GM23338 (cell line): ENCODE measurements around the gene SOWAHB. TPM values are rescaled to one million over a fixed set of nuclear protein-coding genes. Genes with fewer than 3 reads are reported as not detected.

Experiments used
- ATAC-seq: fragments of 200-7000 bp; cut with Tn5 transposase; 3 replicates; pipeline ENCODE4 v1.9.1; 2020
- DNase-seq: peaks from one replicate; pipeline ENCODE4 v3.0.0-alpha.2; 2015; ENCODE audit warnings: low spot score
- H2AFZ ChIP-seq: fragments of 200-600 bp; sonication (generic); 2 replicates; pipeline ENCODE4 v1.8.0; 2016; ENCODE audit warnings: antibody characterized with exemption, mild to moderate bottlenecking, moderate library complexity
- H3F3A ChIP-seq: fragments of 200-600 bp; sonication (generic); replicated peaks from 2 replicates; pipeline ENCODE4 v1.8.0; 2017; ENCODE audit warnings: antibody characterized with exemption, mixed run types, low read depth
- H3K27ac ChIP-seq: fragments of 200-600 bp; sonication (generic); 2 replicates; pipeline ENCODE4 v1.6.1; 2016; ENCODE audit warnings: low read depth
- H3K27me3 ChIP-seq: fragments of 200-600 bp; sonication (generic); 2 replicates; pipeline ENCODE4 v1.8.0; 2016; ENCODE audit warnings: mild to moderate bottlenecking, mixed run types, moderate library complexity; ENCODE audit not compliant: insufficient read depth
- H3K36me3 ChIP-seq: fragments of 200-600 bp; sonication (generic); 2 replicates; pipeline ENCODE4 v1.8.0; 2016; ENCODE audit warnings: mild to moderate bottlenecking; ENCODE audit not compliant: insufficient read depth
- H3K4me1 ChIP-seq: fragments of 200-600 bp; sonication (generic); 2 replicates; pipeline ENCODE4 v1.8.0; 2016; ENCODE audit warnings: mild to moderate bottlenecking, moderate library complexity; ENCODE audit not compliant: insufficient read depth
- H3K4me2 ChIP-seq: fragments of 200-600 bp; sonication (generic); 2 replicates; pipeline ENCODE4 v1.7.1; 2017; ENCODE audit warnings: mixed run types
- H3K4me3 ChIP-seq: fragments of 200-600 bp; sonication (generic); 2 replicates; pipeline ENCODE4 v1.6.1; 2016; ENCODE audit warnings: mixed run types
- H3K79me2 ChIP-seq: fragments of 200-600 bp; sonication (generic); replicated peaks from 2 replicates; pipeline ENCODE4 v1.8.0; 2017; ENCODE audit warnings: mild to moderate bottlenecking; ENCODE audit not compliant: insufficient read depth
- H3K9me2 ChIP-seq: fragments of 200-600 bp; sonication (generic); 2 replicates; pipeline ENCODE4 v1.8.0; 2017; ENCODE audit not compliant: insufficient read depth
- H4K20me1 ChIP-seq: fragments of 200-600 bp; sonication (generic); replicated peaks from 2 replicates; pipeline ENCODE4 v1.8.0; 2017; ENCODE audit warnings: mild to moderate bottlenecking; ENCODE audit not compliant: insufficient read depth
- H3K27ac Mint-ChIP-seq: 2 replicates; pipeline ENCODE4 v1.8.0; 2020; ENCODE audit warnings: inconsistent platforms, mild to moderate bottlenecking, moderate library complexity, mixed read lengths
- H3K27me3 Mint-ChIP-seq: 3 replicates; pipeline ENCODE4 v1.8.0; 2022; ENCODE audit warnings: low read depth, mild to moderate bottlenecking, moderate library complexity, mixed read lengths, inconsistent platforms; ENCODE audit not compliant: insufficient read depth, poor library complexity
- H3K36me3 Mint-ChIP-seq: 3 replicates; pipeline ENCODE4 v1.8.0; 2021; ENCODE audit warnings: low read depth, mild to moderate bottlenecking, inconsistent platforms, moderate library complexity, mixed read lengths
- H3K4me1 Mint-ChIP-seq: 3 replicates; pipeline ENCODE4 v1.8.0; 2020; ENCODE audit warnings: mild to moderate bottlenecking, inconsistent platforms, mixed read lengths
- H3K4me3 Mint-ChIP-seq: 3 replicates; pipeline ENCODE4 v1.8.0; 2021; ENCODE audit warnings: moderate library complexity, mild to moderate bottlenecking, inconsistent platforms, mixed read lengths
- H3K9me3 Mint-ChIP-seq: 3 replicates; pipeline ENCODE4 v1.8.0; 2020; ENCODE audit warnings: moderate library complexity, mild to moderate bottlenecking, inconsistent platforms, mixed read lengths
- CREB1 ChIP-seq: fragments of 250-450 bp; sonication (Bioruptor Pico); IDR thresholded peaks from 2 replicates; pipeline ENCODE4 v1.5.0; 2020; ENCODE audit warnings: low read depth, mild to moderate bottlenecking, moderate library complexity
- CTCF ChIP-seq, 2 experiments: fragments of 200-600 bp in 1 of 2; sonication (generic) in 1 of 2; conservative IDR thresholded peaks; 2 replicates each; pipeline versions ENCODE4 v1.5.1 to v1.6.1; 2016 to 2017; ENCODE audit warnings: antibody characterized with exemption in 2 of 2, low read depth in 2 of 2, mild to moderate bottlenecking in 2 of 2, moderate library complexity in 1 of 2
- ETS1 ChIP-seq: IDR thresholded peaks from 2 replicates; pipeline ENCODE4 v1.6.1; 2016; ENCODE audit warnings: antibody characterized with exemption
- EZH2 ChIP-seq: fragments of 200-600 bp; sonication (generic); IDR thresholded peaks from one replicate; pipeline ENCODE4 v1.8.0; 2017; ENCODE audit warnings: antibody characterized with exemption, mild to moderate bottlenecking, low read depth; ENCODE audit not compliant: unreplicated experiment
- EZH2phosphoT487 ChIP-seq: fragments of 200-600 bp; sonication (generic); IDR thresholded peaks from one replicate; pipeline ENCODE4 v1.8.1; 2018; ENCODE audit warnings: antibody characterized with exemption; ENCODE audit not compliant: unreplicated experiment
- JUNB ChIP-seq: IDR thresholded peaks from one replicate; pipeline ENCODE4 v1.6.1; 2016; ENCODE audit warnings: antibody characterized with exemption; ENCODE audit not compliant: unreplicated experiment
- NANOG ChIP-seq: IDR thresholded peaks from 2 replicates; pipeline ENCODE4 v1.6.1; 2016; ENCODE audit warnings: antibody characterized with exemption, borderline replicate concordance
- POLR2AphosphoS5 ChIP-seq: IDR thresholded peaks from 2 replicates; pipeline ENCODE4 v1.6.1; 2016; ENCODE audit warnings: antibody characterized with exemption, low read depth
- REST ChIP-seq: IDR thresholded peaks from one replicate; pipeline ENCODE4 v1.6.1; 2018; ENCODE audit warnings: antibody characterized with exemption; ENCODE audit not compliant: unreplicated experiment
- STAT1 ChIP-seq: IDR thresholded peaks from one replicate; pipeline ENCODE4 v1.6.1; 2016; ENCODE audit warnings: antibody characterized with exemption; ENCODE audit not compliant: unreplicated experiment
- ZNF114 ChIP-seq: fragments of 250-450 bp; sonication (Bioruptor Pico); IDR thresholded peaks from 2 replicates; pipeline ENCODE4 v1.5.0; 2020; ENCODE audit warnings: mild to moderate bottlenecking, moderate library complexity
- ZNF331 ChIP-seq: fragments of 250-450 bp; sonication (Bioruptor Pico); IDR thresholded peaks from 2 replicates; pipeline ENCODE4 v1.5.0; 2020; ENCODE audit warnings: low read depth, mild to moderate bottlenecking, moderate library complexity
- ZNF462 ChIP-seq: fragments of 250-450 bp; sonication (Bioruptor Pico); IDR thresholded peaks from 2 replicates; pipeline ENCODE4 v1.5.0; 2020; ENCODE audit warnings: mild to moderate bottlenecking, moderate library complexity
- polyA plus RNA-seq: library from polyadenylated mRNA; unstranded; fragments of >200 nt; fragmentation: Nextera tagmentation; extraction: Ambion mirVana; gene quantifications from 2 replicates; pipeline ENCODE4 v1.2.1, GENCODE V29; 2016
- total RNA-seq: library from RNA; depleted of rRNA; stranded (reverse); fragments of >200 nt; shearing (Covaris generic); gene quantifications from 2 replicates; pipeline ENCODE4 v1.2.3, GENCODE V29; 2014

The SOWAHB gene
- total and polyA plus RNA-seq, 2 experiments from 2014 or later, result 0.08 to 2.8 TPM

GRCh38 chr4:76930685-76931084 lies 32.7 kb upstream of the SOWAHB start:
- H3K36me3 Mint-ChIP-seq, result no peaks in the 10 kb centered on the region
- no peak for ATAC-seq
- H3K4me1 ChIP-seq, result no peaks in the 10 kb centered on the region
- no peaks in the 10 kb centered on the region for H3K27me3 Mint-ChIP-seq
- no peaks in the 10 kb centered on the region for H3K27me3 ChIP-seq
- no peak for DNase-seq
- no peak overlapping the region for H3K4me2 ChIP-seq
- no peaks in the 10 kb centered on the region for H3K36me3 ChIP-seq
- H3K79me2 ChIP-seq, result no peaks in the 10 kb centered on the region
- TF ChIP-seq EZH2, result no peak
- no peak for TF ChIP-seq EZH2phosphoT487
- TF ChIP-seq ZNF462 (CRISPR knock-in tag), result no peak
- no peak for TF ChIP-seq NANOG
- no peak for TF ChIP-seq STAT1
- no peak for TF ChIP-seq POLR2AphosphoS5
- TF ChIP-seq CREB1 (CRISPR knock-in tag), result no peak
- TF ChIP-seq CTCF (conservative IDR thresholded peaks at IDR 0.05; ENCODE audit: low read depth in 2 of 2), result no peak
- TF ChIP-seq JUNB, result no peak
- no peak for TF ChIP-seq REST
- TF ChIP-seq ZNF114, result no peak
- no peak for TF ChIP-seq ETS1
- no peak for TF ChIP-seq ZNF331 (CRISPR knock-in tag)
- no peak overlapping the region for H2AFZ ChIP-seq
- no peaks in the 10 kb centered on the region for H3F3A ChIP-seq
- H3K9me3 Mint-ChIP-seq, result no peaks in the 10 kb centered on the region
- H3K9me2 ChIP-seq, result no peaks in the 10 kb centered on the region
- H4K20me1 ChIP-seq, result no peaks in the 10 kb centered on the region
- H3K4me3 Mint-ChIP-seq, result no peak overlapping the region
- H3K27ac Mint-ChIP-seq, result no peak overlapping the region
- H3K4me3 ChIP-seq, result no peak overlapping the region
- H3K27ac ChIP-seq, result no peak overlapping the region
- H3K4me1 Mint-ChIP-seq, result no peaks in the 10 kb centered on the region
